GM10266 (cell line): ENCODE data around the gene SLC1A2.

Experiments used
- DNase-seq: peaks from one replicate; pipeline ENCODE4 v3.0.0; 2012; ENCODE audit errors: extremely low spot score
- TF ChIP-seq, protein P1 (sequence below): IDR thresholded peaks from 2 replicates; pipeline ENCODE4 v1.5.1; 2012; ENCODE audit warnings: mild to moderate bottlenecking, low read depth; ENCODE audit not compliant: control insufficient read depth, insufficient read depth; ENCODE audit errors: missing control alignments

Gene SLC1A2

DNA sequence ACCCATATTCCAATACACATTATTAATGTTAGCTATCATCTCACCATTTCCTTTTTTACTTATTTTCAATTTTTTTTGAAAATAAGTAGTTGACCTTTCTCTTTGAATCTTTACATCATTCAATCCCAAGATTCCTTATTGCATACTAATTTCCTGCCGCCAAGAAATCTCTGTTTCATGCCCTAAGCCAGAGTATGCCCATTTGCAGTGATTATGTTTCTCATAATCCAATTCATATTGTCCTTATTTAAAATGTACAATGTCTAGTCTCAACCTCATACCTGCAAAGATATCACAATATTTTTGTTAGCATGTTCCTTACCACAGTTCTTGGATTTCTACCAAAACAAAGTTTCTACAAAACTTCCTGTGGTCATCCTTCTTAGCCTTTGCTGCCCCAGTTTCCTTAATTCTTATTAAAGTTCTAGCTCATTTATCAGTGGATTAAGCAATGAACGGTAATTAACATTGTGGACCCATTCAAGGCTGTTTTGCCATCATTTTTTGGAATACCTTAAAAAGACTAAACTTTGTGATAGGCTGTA, 205.1 kb downstream of the SLC1A2 start:
- TF ChIP-seq, protein P1, sequence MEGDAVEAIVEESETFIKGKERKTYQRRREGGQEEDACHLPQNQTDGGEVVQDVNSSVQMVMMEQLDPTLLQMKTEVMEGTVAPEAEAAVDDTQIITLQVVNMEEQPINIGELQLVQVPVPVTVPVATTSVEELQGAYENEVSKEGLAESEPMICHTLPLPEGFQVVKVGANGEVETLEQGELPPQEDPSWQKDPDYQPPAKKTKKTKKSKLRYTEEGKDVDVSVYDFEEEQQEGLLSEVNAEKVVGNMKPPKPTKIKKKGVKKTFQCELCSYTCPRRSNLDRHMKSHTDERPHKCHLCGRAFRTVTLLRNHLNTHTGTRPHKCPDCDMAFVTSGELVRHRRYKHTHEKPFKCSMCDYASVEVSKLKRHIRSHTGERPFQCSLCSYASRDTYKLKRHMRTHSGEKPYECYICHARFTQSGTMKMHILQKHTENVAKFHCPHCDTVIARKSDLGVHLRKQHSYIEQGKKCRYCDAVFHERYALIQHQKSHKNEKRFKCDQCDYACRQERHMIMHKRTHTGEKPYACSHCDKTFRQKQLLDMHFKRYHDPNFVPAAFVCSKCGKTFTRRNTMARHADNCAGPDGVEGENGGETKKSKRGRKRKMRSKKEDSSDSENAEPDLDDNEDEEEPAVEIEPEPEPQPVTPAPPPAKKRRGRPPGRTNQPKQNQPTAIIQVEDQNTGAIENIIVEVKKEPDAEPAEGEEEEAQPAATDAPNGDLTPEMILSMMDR, result no peak
- DNase-seq, result no peak

DNA sequence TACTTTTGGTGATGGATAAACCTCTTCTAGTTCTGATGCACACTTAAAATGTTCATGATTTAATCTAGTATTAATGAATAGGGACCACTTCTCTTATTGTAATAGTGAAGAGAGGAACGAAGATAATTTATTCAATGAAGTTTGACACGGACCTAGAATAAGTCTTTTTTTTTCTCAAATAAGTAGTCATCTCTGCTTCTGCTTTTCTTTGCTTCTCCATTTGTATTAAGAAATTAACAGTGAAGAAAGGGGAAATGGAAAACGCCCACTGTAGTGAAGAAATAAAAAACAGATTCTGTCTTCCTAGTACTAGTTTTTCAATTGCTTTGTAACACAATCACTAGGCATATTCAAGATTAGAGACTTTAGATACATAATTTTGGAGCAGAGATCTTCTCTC, 207.4 kb downstream of the SLC1A2 start:
- no peak for DNase-seq
- TF ChIP-seq, protein P1, result no peak

DNA sequence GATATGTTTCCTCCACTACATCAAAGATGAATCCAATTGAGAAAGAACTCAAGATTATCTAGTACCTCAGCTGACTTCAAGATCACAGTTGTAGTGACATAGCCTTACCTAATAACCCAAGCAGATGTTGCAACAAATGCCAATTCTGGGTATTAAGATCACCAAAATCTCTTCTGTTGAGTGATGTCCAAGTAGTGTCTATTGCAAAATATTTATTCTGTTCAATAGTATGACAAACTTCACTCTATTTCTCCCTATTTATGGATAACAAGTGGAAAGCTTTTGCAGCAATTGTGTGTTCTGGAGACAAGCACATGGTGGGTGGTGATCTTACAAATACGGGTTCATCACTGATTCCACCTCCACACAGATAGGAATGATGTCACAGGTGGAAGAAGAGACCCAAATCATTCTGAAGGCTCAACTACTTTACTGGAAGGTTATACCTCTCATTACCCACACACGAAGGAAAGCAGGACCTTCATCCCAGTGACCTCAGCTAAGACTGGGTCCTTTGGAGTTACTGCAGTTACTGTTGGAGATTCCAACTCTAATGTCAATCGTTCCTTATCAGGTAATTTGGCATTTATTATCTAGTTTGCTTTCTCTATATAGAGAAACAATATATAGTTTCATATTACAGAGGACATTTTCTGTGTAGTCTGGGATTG, 208.3 kb downstream of the SLC1A2 start:
- TF ChIP-seq, protein P1, result no peak
- DNase-seq, result no peak

DNA sequence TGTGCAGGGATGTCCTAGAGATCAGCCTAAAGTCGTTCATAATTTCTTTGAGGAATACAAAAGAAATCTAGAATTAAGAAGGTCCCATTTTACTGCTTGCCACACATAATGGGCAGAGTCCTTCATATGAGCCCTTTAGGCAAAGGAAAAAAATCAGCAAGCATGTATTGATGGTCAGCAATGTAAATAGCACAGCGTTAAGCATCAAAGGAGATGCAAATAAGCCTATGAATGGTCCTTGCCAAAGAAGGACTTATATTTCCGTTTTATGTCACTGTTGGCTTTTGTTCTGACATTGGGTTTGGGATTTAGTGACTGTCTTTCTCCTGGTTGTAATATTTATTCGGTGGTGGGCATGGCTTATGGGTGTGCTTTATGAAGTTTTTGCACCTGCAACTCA, 210.6 kb downstream of the SLC1A2 start:
- TF ChIP-seq, protein P1, result no peak
- DNase-seq, result no peak

GRCh38 chr11:35207471-35208403, 211.6 kb downstream of the SLC1A2 start:
- DNase-seq, result no peak
- TF ChIP-seq, protein P1, result no peak

DNA sequence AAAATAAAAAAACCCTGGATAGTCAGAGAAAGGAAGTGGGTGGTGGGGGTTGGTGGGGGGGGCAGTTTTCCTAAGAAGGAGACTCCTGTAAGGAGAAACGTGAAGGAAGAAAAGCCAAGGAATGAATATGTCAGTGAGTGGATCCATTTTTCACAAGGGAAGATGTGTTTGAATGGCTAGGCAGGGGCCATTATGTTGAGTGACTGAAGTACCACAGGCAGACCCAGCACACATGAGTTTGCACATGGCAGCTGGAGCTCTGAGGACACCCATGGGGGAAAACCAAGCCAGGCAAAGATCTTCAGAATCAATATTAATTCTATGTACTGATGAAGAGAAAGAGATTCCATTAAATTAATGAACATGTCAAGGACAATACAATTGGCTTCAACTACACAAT, 212.7 kb downstream of the SLC1A2 start:
- no peak for DNase-seq
- TF ChIP-seq, protein P1, result no peak
